Stimulated activated CD4-positive, alpha-beta T cell treated with anti-CD3 and anti-CD28 coated beads, TNF-alpha, amount 100 ng/mL, for 1 hour (primary cell): ENCODE data around the gene DLGAP1.

Experiments
- DNase-seq, 3 donors: peaks; one replicate each; pipeline ENCODE4 v3.0.0-alpha.2; 2020; ENCODE audit warnings: low read depth in 3 of 3, low spot score in 1 of 3

DLGAP1 gene

DNA sequence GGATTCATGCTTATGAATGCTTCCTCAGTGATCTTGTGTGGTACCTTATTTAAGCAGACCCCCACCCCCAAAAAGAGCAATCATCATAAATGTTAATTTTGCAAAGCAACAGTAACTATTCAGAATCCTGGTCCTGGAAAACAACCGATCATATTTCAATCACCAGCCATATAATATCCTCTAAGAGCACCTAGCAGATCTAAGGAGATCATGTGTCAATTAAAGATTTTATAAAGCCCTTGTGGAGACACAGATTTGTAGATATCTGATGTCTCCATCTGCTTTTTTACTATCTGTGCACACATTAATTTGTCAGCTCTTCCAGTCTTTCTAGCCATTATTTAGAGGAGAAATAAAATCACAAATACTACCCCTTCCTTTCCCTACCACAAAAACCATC, 581.4 kb downstream of the DLGAP1 start:
- no peak for DNase-seq

DNA sequence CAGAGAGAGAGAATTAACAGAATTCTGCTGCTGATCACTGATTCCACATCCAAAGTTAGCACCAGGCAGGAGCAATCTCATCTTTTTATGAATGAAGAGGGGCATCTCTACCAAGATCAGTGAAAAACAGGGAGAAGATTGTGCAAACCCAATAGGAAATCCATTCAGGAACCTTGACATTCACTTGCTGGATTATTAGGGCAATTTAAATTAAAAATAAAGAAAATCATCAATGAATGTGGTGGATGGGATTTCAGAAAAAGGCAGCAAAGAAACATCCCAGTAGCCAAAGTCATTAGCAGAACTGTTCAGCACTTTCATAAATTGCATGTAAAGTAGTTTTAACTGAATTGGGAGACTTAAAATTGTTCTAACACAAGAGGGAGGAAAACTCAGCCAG, 581.9 kb downstream of the DLGAP1 start:
- DNase-seq = no peak

DNA sequence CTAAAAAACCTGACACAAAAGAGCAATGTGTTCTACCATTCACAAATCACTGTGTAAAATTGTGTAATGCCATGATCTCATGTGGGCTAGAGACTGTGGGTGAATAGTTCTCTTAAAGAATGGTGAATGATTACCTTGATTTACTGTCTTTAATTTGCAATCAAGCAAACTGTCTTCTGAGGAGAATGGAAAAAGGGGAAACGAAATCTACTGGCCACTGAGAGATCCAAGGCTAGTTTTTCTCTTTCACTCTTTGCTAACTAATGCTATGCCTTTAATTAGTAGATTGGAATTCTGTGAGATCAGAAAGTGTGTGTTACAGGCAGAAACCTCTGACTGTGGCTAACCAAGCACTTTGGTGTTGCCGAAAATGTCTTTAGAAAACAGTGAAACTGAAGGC, 582.5 kb downstream of the DLGAP1 start:
- no peak for DNase-seq

DNA sequence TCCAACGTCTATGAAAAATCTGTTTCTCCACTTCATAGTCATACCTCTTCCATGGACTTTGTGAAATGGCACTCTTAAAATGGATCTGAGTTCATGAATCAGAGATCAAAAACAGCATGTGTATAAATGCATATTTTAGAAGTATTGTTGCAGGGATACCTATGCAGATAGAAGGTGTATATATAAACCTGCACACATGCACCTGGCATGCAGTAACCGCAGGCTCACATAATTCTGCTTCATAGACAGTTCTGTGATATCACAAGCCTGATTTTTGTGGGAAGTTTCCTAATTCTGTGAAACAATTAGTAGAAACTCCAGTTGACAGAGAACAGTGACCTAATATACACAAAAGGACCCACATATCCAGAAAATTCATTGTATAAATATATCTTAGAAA, 583.4 kb downstream of the DLGAP1 start:
- no peak for DNase-seq

DNA sequence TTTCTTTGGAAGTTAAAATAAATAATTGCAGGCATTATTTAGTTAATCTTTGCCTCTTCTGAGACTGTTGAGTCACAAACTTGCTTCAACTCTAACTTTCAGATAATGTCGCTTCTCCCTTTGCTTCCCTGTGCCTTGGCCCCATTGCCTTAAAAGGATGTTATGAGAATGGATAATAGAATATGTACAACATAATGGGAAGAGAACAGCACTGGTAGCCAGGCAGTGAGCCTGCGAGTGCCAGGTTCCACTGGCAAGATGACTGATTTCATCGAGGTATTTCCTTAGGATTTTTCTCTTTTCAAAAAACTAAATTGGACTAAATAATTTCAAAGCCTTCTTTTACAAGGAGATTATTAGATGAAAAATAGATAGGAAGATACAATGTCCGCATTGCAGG, 584.2 kb downstream of the DLGAP1 start:
- DNase-seq = no peak

DNA sequence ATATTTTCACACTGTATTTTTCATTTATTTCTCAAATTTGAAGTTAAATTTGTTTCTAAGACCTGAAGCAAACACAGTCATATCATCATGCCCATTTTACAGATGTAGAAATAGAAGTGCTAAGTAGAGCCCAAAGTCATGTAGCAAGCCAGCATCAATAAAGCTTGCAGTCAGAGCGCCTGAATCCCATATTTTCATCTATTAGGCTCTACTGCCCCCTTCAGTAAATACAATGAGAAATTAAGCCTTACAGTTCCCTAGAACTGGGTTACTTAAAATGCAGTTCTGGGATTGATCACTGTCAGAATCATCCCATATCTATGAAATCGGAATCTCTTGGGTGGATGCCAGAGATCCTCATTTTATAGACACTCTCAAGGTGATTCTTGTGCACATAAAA, 585.3 kb downstream of the DLGAP1 start:
- DNase-seq = no peak

DNA sequence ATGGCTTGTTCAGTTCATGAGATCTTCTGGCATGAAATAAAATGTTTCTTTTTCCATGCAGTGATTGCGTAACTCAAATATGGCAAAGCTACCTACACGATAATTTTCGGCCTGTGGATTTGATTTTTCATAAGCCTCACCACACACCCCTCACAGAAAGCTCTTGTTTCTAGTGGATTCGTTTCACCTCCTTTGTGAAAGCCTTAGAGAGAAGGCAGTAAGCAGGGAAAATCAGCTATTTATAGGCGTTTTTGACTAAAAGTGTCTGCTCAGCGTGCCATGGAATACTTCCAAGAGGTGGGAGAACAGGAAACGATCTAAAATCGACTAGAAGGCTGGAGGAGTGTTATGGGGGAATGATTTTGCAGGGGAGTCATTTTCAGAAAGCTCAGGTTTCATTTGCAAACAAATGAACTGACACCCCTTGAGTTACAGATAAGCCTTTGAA, 587.2 kb downstream of the DLGAP1 start:
- no peak for DNase-seq

DNA sequence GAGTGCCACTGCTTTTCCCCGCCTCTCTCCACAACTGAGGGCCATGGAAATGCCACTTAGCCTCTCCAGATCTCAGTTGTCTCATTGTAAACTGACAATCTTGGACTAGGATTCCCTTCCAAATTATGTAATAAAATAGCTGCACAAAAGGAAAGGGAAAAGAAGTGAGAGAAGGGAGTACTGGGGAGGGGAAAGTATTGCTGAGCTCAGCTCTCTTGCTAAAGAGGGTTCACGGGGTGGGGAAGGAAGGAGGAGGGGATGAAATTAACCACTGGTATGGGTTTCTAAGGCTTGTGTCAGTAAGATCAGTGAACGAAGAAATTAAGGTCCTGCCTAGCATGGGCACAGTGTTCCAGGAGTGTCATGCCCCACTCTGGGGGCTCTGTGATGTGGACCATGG, 587.9 kb downstream of the DLGAP1 start:
- no peak for DNase-seq

DNA sequence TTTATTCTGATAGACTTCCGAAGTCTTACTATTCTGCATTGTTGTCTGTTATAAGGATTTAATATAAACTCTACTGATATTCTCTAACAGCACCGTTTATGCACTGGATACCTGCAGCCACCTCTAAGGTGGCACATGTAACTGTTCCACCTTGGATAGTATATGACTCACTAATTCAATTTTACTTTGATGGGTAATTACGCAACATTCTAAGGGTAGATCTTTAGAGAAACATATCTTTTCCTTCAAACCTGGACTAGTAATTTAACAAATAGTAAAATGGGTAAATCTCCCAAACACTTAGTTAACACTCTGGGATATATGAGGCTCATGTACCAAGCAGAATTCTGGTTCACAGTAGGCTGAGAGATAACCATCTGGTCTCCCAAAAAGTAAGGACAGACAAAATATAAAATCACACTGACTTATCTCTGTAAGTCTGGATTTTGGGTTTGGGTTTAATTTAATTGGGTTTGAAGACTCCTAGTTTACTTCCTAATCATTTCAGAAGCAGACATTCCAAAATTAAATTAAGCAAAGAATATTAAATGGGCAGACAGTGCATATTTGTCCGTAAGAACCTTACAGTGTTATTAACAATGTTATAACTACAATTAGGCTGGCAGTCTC, 590.3 kb downstream of the DLGAP1 start:
- no peak for DNase-seq

DNA sequence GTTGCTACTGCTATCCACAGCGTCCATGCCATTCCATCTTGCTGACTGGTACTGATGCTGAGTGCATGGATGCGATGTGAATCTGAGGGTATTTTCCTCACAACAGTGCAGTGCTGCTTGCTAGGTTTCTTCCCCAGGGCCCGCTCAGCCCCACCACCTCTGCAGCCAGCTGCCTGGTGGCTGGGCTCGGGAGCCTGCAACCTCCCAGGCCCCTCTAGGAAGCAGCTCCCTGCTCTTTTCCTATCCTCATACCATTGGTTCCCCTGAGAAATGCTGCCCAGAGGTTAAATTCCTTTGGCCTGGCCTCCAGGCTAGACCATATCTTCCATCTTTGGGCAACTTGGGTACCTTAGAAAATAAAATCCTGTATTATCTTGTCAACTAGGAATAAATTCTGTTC, 591.5 kb downstream of the DLGAP1 start:
- no peak for DNase-seq

DNA sequence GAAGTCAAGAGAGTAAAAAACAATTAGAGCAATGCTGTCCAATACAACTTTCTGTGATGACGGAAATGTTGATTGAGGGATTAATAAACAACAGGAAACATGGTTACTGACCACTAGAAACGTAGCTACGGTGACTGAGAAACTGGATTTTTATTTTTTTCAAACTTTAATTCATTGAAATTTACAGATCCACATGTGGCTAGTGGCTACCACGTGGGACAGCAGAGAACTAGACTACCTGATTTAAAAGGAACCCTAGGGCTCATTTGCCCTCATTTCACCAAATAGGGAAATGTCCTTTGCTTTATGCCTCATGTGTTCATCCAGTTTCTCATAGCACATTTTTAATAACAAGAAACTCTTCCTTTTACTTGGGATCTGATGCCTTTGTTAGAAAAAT, 592.1 kb downstream of the DLGAP1 start:
- DNase-seq = no peak

DNA sequence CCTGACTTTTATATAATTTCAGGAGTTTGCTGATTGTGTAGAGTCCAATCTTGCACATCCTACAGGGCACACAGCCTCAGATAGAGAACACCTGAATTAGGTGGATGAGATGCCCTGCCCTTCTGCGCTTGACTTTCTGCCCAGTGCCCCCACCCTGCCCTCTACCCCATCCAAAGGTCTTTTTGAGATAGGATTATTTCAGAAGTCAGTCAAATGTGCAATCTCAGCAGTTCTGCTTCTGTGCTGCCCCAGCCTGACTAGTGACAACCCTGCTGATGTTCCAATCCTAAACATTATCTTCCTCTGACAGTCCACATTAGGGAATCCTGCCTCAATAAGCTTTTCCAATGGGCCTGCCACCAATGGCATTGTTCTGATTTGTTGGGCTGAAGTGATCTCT, 593.6 kb downstream of the DLGAP1 start:
- no peak for DNase-seq

DNA sequence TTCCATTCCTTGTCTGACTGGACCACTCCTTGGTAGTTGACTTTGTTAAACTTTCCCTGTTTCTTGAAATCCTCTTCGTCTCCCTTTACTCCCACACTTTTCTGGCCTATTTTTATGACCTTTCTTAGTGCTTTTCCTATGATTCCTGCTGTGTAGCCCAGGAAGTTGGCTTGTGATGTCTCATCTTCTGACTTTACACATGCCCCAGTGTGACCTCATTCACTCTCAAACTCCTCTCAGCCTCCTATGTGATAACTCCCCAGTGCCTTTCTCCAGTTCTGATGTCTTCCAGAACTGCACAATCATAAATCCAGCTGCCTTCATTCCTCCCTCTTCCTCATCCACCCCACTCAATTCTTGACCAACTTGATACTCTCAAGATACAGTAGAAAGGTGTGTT, 597.6 kb downstream of the DLGAP1 start:
- no peak for DNase-seq

DNA sequence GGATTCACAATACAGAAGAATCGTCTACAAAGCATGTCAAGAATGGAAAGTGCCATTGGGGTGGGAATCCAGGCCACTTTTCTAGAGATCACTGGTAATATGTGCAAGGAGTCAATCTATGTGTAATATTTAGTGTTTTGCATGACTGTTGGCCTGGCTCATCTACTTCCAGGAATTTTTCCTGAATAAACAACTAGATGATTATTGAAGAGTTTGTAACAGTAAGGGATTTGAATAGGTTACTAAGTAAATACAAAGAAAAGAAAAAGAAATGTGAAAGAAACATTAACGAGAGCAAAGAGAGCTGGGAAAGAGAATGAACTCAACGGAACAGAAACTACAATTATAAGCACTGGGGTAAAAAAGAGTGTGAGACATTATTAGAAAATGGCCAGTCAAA, 599.1 kb downstream of the DLGAP1 start:
- no peak for DNase-seq

DNA sequence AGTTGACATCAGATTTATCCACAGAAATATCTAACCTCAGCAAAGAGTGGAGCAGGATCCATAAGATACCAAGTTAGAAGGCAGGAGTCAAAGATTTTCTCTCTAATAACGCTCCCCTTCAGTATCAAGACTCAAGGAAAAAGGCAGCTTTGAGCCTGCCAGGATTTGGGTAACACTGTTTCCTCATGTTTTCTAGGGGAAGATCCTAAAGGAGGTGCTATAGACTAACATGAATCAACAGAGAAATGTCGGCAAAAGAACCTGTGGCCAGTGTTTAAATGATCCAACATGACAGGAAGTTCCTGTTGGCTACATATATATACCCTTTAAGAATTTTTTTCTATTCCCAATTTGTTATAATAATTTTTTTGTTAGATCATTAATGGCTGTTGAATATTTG, 602.8 kb downstream of the DLGAP1 start:
- no peak for DNase-seq

DNA sequence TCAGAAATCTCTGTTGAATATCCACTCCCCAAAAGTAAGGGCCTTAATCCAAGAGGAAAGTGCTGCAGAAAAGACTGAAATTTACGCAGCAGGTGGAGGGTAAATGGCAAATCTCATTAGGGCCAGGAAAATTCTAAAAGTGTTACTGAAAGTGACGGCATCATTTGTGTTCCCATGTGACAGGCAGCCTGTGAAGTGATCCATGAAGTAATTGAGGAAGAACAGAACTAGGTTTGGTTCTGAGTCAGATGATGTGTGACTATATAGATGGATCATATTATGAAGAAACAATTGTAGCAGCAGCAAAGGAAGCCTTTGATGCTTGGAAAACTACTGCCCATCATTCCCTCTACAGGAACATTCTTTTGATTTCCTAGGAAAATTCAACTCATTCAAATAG, 603.9 kb downstream of the DLGAP1 start:
- no peak for DNase-seq

DNA sequence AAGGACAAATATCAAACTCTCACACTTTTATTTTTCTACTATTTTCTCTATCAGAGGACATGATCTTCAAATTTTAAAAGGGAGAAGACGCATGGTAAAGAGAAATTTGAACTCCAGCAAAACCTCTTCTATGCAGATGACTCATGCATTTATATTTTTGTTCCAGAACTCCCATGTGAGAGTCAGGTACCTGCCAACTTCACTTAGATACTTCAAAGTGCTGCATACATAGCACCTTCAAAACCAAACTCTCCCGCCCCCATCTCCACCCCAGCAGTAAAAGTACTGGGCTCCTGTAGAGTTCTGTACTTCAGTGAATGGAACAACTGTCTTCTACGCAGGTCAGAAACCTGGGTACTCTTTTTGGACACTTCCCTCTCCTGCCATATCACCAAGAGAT, 606.8 kb downstream of the DLGAP1 start:
- no peak for DNase-seq

DNA sequence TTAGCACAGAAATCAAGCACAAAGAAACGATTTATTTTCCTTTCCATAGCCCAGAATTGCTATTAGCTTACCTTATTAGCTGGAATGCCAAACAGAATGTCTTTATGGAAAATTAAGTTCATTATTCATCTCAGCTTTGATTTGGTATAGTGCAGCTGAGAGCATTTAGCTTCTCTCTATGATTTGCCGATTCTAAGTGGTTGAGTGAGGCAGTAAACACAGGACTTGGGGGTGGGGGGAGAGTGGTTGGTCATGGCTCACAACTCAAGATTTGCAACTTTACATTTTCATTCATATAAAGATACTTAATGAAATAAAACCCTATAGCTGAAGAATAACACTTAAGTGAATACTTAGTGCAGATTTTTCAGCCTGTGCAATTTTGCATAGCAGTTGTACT, 609.9 kb downstream of the DLGAP1 start:
- no peak for DNase-seq

DNA sequence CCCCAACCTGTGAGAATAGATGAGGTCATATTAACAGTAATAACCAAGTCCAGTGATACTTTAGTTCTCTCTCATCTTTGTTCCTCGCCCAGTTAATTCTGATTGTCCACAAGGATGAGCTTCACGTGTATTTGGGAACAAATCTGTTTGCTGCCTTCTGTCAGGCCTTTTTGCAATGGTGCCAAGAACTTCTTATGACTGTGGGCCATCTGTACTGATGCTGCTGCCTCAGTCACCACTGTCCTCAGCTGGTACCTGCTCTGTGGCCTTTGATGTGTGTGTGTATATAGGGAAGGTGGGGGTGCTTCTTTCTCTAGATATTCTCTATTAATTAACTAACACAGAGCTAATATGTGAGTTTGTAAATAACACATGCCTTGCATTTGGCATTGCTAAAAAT, 612.3 kb downstream of the DLGAP1 start:
- DNase-seq = no peak

DNA sequence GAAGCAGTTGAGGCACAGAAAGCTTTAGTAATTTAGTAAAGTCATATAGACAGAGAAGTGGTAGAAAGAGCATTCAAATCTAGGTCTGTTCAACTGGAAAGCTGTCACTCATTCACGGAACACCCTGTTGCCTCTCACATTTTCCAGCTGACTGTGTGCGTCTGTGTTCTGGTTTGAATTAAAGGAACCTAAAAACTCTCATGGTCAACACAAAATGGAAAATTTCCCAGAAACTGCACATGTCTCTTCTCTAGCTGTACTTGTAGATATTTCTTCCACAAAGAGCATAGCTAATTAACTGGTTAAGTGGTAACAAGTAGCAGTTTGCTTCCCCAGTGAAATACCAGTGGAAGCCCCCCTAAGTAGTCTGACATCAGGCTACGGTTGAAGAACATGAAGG, 614.3 kb downstream of the DLGAP1 start:
- no peak for DNase-seq

DNA sequence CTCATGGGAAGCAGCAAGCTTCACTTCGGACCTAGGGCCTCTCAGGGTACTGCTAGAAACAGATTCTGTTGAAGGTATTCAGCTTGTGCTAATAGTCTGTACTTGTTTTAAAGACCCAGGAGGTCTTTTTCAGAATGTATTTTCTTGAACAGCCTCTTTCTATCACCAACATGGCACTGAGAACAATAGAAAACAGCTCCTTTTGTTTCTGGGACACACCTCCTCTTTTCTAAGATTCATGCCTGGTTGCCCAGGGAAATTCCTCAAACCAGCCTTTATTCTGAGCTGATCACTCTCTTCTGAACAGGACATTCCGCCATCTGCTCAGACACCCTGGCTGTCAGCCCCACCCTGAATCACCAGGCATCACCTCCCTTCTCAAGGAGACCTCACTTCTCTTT, 615.5 kb downstream of the DLGAP1 start:
- no peak for DNase-seq

DNA sequence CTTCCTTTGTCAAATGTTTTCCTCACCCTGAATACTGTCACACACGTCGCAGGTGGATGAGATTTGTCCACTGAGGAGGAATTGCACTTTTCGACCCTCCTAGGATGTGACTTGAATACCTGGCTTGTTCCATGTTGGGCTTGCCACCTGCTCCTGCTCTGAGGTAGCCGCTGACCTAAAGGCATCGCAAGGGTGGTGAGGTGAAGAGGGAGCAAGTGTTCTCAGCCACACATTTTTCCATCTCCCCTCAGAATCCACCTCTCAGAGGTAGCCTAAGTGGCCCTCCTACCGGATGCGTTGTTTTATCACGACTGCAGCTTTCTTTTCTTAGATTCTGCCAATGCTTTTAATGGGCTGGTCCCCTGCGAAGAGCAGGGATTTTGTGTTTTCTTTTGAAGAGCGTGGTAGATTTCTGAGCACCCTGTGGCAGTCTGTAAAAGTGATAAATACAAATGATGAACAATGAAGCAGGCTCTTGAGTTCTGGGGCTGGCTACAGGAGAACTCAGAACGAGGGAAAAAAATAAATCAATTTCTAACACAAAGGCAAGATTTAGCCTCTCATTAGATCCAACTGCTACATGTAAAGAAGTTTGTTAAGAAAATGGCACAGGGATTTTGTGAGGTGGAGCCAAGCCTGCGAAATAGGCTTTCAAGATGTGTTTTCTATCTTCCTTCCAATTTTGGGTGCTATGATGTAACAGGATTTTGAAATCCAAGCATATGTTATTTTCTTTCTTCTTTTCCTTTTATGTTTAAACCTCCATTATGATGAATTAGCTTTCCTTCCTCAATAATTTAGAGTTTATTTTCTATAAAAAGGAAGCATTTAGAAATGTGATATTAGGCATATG, 618.4 kb downstream of the DLGAP1 start:
- DNase-seq = no peak
